H9 (cell line): ENCODE measurements around the gene CELF1. TPM values are rescaled to one million over a fixed set of nuclear protein-coding genes. Genes with fewer than 3 reads are reported as not detected.
A peak's percentile ranks its signal among the peaks of the same experiment; 100 is the strongest.

Experiments used
- DNase-seq: peaks from one replicate; pipeline ENCODE4 v3.0.0-alpha.2; 2017
- H2AFZ ChIP-seq: one replicate; pipeline ENCODE4 v1.6.1; 2013; ENCODE audit warnings: mild to moderate bottlenecking, low read length, control low read depth, moderate library complexity
- H2AK5ac ChIP-seq: 2 replicates; pipeline ENCODE4 v1.6.1; 2013; ENCODE audit warnings: low read length, control low read depth, mixed read lengths; ENCODE audit not compliant: insufficient read length
- H2BK120ac ChIP-seq: one replicate; pipeline ENCODE4 v1.6.1; 2013; ENCODE audit warnings: low read depth, mild to moderate bottlenecking, low read length, control low read depth, inconsistent platforms; ENCODE audit not compliant: poor library complexity, severe bottlenecking
- H2BK12ac ChIP-seq: 2 replicates; pipeline ENCODE4 v1.6.1; 2013; ENCODE audit warnings: low read length, control low read depth, mixed read lengths, low read depth; ENCODE audit not compliant: insufficient read length
- H2BK15ac ChIP-seq: 2 replicates; pipeline ENCODE4 v1.6.1; 2013; ENCODE audit warnings: low read depth, low read length, control low read depth
- H2BK20ac ChIP-seq: one replicate; pipeline ENCODE4 v1.6.1; 2013; ENCODE audit warnings: low read depth, mild to moderate bottlenecking, low read length, control low read depth, inconsistent platforms; ENCODE audit not compliant: poor library complexity, severe bottlenecking
- H2BK5ac ChIP-seq: 2 replicates; pipeline ENCODE4 v1.6.1; 2013; ENCODE audit warnings: low read length, control low read depth, mixed read lengths; ENCODE audit not compliant: insufficient read length
- H3K14ac ChIP-seq: 2 replicates; pipeline ENCODE4 v1.6.1; 2013; ENCODE audit warnings: low read length, control low read depth; ENCODE audit not compliant: insufficient read depth
- H3K18ac ChIP-seq: 2 replicates; pipeline ENCODE4 v1.6.1; 2013; ENCODE audit warnings: low read depth, mild to moderate bottlenecking, mixed read lengths, low read length, control low read depth; ENCODE audit not compliant: insufficient read length
- H3K23ac ChIP-seq: 2 replicates; pipeline ENCODE4 v1.6.1; 2013; ENCODE audit warnings: low read length, control low read depth, mixed read lengths, low read depth; ENCODE audit not compliant: insufficient read length
- H3K23me2 ChIP-seq: 2 replicates; pipeline ENCODE4 v1.6.1; 2013; ENCODE audit warnings: low read depth, mild to moderate bottlenecking, mixed read lengths, low read length, control low read depth; ENCODE audit not compliant: insufficient read length, poor library complexity, severe bottlenecking
- H3K27ac ChIP-seq: 2 replicates; pipeline ENCODE4 v1.5.1; 2013; ENCODE audit warnings: low read length, control low read depth, mixed read lengths, low read depth; ENCODE audit not compliant: insufficient read length
- H3K27me3 ChIP-seq: 2 replicates; pipeline ENCODE4 v1.6.1; 2013; ENCODE audit warnings: low read length, control low read depth, inconsistent platforms; ENCODE audit not compliant: insufficient read depth
- H3K4ac ChIP-seq: 2 replicates; pipeline ENCODE4 v1.6.1; 2013; ENCODE audit warnings: low read depth, mild to moderate bottlenecking, control low read depth, inconsistent platforms, low read length, moderate library complexity
- H3K4me1 ChIP-seq: 2 replicates; pipeline ENCODE4 v1.6.1; 2013; ENCODE audit warnings: low read length, control low read depth, inconsistent platforms; ENCODE audit not compliant: insufficient read depth
- H3K4me2 ChIP-seq: 2 replicates; pipeline ENCODE4 v1.6.1; 2013; ENCODE audit warnings: low read length, control low read depth, mixed read lengths; ENCODE audit not compliant: insufficient read length, insufficient read depth
- H3K56ac ChIP-seq: 2 replicates; pipeline ENCODE4 v1.6.1; 2013; ENCODE audit warnings: low read depth, mild to moderate bottlenecking, mixed read lengths, low read length, control low read depth; ENCODE audit not compliant: insufficient read length
- H3K79me1 ChIP-seq: 2 replicates; pipeline ENCODE4 v1.6.1; 2013; ENCODE audit warnings: low read depth, mild to moderate bottlenecking, moderate library complexity, low read length, control low read depth, inconsistent platforms; ENCODE audit not compliant: insufficient read depth, poor library complexity, severe bottlenecking
- H3K79me2 ChIP-seq: 2 replicates; pipeline ENCODE4 v1.6.1; 2013; ENCODE audit warnings: low read length, control low read depth, inconsistent platforms; ENCODE audit not compliant: insufficient read depth
- H3K9ac ChIP-seq: 2 replicates; pipeline ENCODE4 v1.6.1; 2013; ENCODE audit warnings: low read length, control low read depth, mixed read lengths; ENCODE audit not compliant: insufficient read length; ENCODE audit errors: extremely low read depth
- H3K9me3 ChIP-seq: one replicate; pipeline ENCODE4 v1.6.1; 2013; ENCODE audit warnings: low read depth, low read length, inconsistent platforms; ENCODE audit not compliant: control insufficient read depth
- H3T11ph ChIP-seq: one replicate; pipeline ENCODE4 v1.6.1; 2013; ENCODE audit warnings: mild to moderate bottlenecking, low read length, control low read depth, inconsistent platforms
- H4K20me1 ChIP-seq: one replicate; pipeline ENCODE4 v1.6.1; 2013; ENCODE audit not compliant: control insufficient read depth, insufficient read length, insufficient read depth
- H4K5ac ChIP-seq: 2 replicates; pipeline ENCODE4 v1.6.1; 2013; ENCODE audit warnings: low read depth, mild to moderate bottlenecking, mixed read lengths, low read length, control low read depth; ENCODE audit not compliant: insufficient read length
- H4K8ac ChIP-seq: replicated peaks from 2 replicates; pipeline ENCODE4 v1.6.1; 2013; ENCODE audit warnings: low read length, control low read depth, mixed read lengths, low read depth; ENCODE audit not compliant: insufficient read length
- H4K91ac ChIP-seq: 2 replicates; pipeline ENCODE4 v1.6.1; 2013; ENCODE audit warnings: low read depth, mild to moderate bottlenecking, moderate library complexity, mixed read lengths, low read length, control low read depth; ENCODE audit not compliant: insufficient read length
- H3K27ac Mint-ChIP-seq, 3 experiments: 2 replicates in 2 of 3; 3 replicates in 1 of 3; pipeline ENCODE4 v1.8.0; 2020 to 2021; ENCODE audit warnings: mixed read lengths in 3 of 3, mild to moderate bottlenecking in 1 of 3, moderate library complexity in 1 of 3
- H3K27me3 Mint-ChIP-seq: 2 replicates; pipeline ENCODE4 v1.8.0; 2021; ENCODE audit warnings: low read depth, mild to moderate bottlenecking, moderate library complexity, mixed read lengths
- H3K36me3 Mint-ChIP-seq, 3 experiments: 2 replicates in 2 of 3; 3 replicates in 1 of 3; pipeline ENCODE4 v1.8.0; 2020 to 2021; ENCODE audit warnings: low read depth in 3 of 3, mixed read lengths in 3 of 3; ENCODE audit not compliant: insufficient read depth in 1 of 3
- H3K4me1 Mint-ChIP-seq, 2 experiments: 2 replicates each; pipeline ENCODE4 v1.8.0; 2020; ENCODE audit warnings: mixed read lengths in 2 of 2
- H3K4me3 Mint-ChIP-seq, 2 experiments: 2 replicates in 1 of 2; 3 replicates in 1 of 2; pipeline ENCODE4 v1.8.0; 2020 to 2021; ENCODE audit warnings: mild to moderate bottlenecking in 2 of 2, mixed read lengths in 2 of 2, moderate library complexity in 1 of 2
- H3K9me3 Mint-ChIP-seq, 2 experiments: 2 replicates in 1 of 2; 3 replicates in 1 of 2; pipeline ENCODE4 v1.8.0; 2020; ENCODE audit warnings: mild to moderate bottlenecking in 2 of 2, mixed read lengths in 2 of 2, moderate library complexity in 1 of 2
- WGBS: extraction: QIAGEN DNeasy Blood & Tissue Kit; methylation state at CpG from one replicate; pipeline ENCODE4 v1.1.7; 2013; ENCODE audit warnings: missing lambda C conversion rate, low lambda C conversion rate, mixed read lengths; ENCODE audit not compliant: insufficient read length; ENCODE audit errors: extremely low coverage; 5-methylcytosine and 5-hydroxymethylcytosine counted together
- total RNA-seq: library from RNA; stranded (reverse); gene quantifications from 2 replicates; pipeline ENCODE4 v1.2.1, GENCODE V29; 2021
- TF ChIP-seq, protein P1 (sequence below): fragments of 200-600 bp; sonication (generic); conservative IDR thresholded peaks from 3 replicates; pipeline ENCODE4 v1.8.0; 2021; ENCODE audit warnings: antibody characterized with exemption, mild to moderate bottlenecking

The CELF1 gene
- total RNA-seq, 1 experiment from 2014 or later = 211 TPM

DNA sequence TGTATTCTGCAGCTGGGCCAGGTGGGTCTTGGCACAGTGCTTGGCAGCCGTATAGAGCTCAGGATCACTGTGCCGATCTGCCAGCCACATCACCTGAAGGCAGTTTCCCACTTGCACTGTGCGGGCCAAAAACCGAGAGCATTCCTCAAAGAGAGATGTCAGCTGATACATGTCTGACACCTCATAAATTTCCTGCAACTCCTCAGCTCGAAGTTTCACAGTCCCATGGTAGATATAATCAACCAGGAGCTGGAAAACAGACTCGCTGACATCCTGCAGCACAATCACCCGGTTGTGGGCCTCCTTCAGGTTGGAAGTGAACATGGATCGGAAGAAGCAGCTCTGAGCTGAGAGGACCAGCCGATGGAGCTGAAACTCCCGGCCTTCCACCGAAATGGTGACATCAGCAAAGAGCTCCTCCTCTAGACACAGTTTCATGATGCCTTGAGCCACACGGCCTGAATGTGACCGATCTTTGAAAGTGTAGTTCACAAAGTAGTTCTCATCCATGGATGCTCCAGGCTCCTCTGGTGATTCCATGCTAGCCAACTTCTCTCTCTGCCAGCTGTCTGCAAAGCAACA is 24.6 kb upstream of the CELF1 start:
- Histone ChIP-seq H3K9ac (no peak overlapping the region), H2AK5ac (no peak overlapping the region)
- H3K27me3 Mint-ChIP-seq = no peaks in the 10 kb centered on the region

More for the DNA sequence above, 24.6 kb upstream of the CELF1 start:
- Histone ChIP-seq H3K4me2 (peak overlapping the region; percentile 98), H2BK5ac (no peak overlapping the region), H3K18ac (no peak overlapping the region), H4K91ac (no peak overlapping the region), H3T11ph (no peak overlapping the region), H3K27ac (no peak overlapping the region), H3K79me1 (peaks cover 6% of the 10 kb centered on the region), H4K8ac (peak overlapping the region; percentile 37), H3K23ac (no peak overlapping the region), H2BK15ac (no peak overlapping the region), H3K23me2 (peaks cover 4% of the 10 kb centered on the region), H3K4ac (no peak overlapping the region), H2BK120ac (no peak overlapping the region), H3K14ac (peak overlapping the region; percentile 58; the same call in 1 of the 2 replicates), H4K5ac (peak overlapping the region; percentile 37), H2BK20ac (no peak overlapping the region), H3K4me1 (peaks cover 5% of the 10 kb centered on the region), H3K56ac (no peak overlapping the region), H3K27me3 (no peaks in the 10 kb centered on the region), H3K9me3 (no peaks in the 10 kb centered on the region), H2AFZ (no peak overlapping the region), H3K79me2 (peaks cover 7% of the 10 kb centered on the region; the same call in 1 of the 2 replicates), H4K20me1 (no peaks in the 10 kb centered on the region), H2BK12ac (no peak overlapping the region)
- H3K27ac Mint-ChIP-seq = peak overlapping the region in 1 of 3 experiments; percentile 100; a peak in 2 of 7 replicates
- peak overlapping the region; percentile 94 to 100 for H3K4me3 Mint-ChIP-seq
- TF ChIP-seq, protein P1, sequence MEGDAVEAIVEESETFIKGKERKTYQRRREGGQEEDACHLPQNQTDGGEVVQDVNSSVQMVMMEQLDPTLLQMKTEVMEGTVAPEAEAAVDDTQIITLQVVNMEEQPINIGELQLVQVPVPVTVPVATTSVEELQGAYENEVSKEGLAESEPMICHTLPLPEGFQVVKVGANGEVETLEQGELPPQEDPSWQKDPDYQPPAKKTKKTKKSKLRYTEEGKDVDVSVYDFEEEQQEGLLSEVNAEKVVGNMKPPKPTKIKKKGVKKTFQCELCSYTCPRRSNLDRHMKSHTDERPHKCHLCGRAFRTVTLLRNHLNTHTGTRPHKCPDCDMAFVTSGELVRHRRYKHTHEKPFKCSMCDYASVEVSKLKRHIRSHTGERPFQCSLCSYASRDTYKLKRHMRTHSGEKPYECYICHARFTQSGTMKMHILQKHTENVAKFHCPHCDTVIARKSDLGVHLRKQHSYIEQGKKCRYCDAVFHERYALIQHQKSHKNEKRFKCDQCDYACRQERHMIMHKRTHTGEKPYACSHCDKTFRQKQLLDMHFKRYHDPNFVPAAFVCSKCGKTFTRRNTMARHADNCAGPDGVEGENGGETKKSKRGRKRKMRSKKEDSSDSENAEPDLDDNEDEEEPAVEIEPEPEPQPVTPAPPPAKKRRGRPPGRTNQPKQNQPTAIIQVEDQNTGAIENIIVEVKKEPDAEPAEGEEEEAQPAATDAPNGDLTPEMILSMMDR = no peak
- DNase-seq = no peak
- H3K4me1 Mint-ChIP-seq = peaks cover 18 to 21% of the 10 kb centered on the region in 2 experiments
- peaks cover 40 to 77% (median 71%) of the 10 kb centered on the region in 3 experiments for H3K36me3 Mint-ChIP-seq
- no CpG with 5 or more reads among the region's 13 CpGs for WGBS
- H3K9me3 Mint-ChIP-seq = peaks cover 0 to 3% of the 10 kb centered on the region in 2 experiments; a peak in 2 of 5 replicates
